Upper lobe of right lung (tissue), 1 donor: ENCODE data around the gene STRIT1. TPM values are rescaled to one million over a fixed set of nuclear protein-coding genes. Genes with fewer than 3 reads are reported as not detected.

Source experiments
- ATAC-seq: fragments of 200-7000 bp; cut with Tn5 transposase; one replicate; pipeline ENCODE4 v1.9.1; 2020; ENCODE audit warnings: mild to moderate bottlenecking, moderate library complexity
- DNase-seq: peaks from one replicate; pipeline ENCODE4 v3.0.0-alpha.2; 2020
- H3K27ac ChIP-seq: fragments of 200-600 bp; one replicate; pipeline ENCODE4 v1.8.0; 2022
- H3K27me3 ChIP-seq: fragments of 200-600 bp; one replicate; pipeline ENCODE4 v1.8.0; 2022; ENCODE audit warnings: mild to moderate bottlenecking
- H3K36me3 ChIP-seq: fragments of 200-600 bp; one replicate; pipeline ENCODE4 v1.8.0; 2022
- H3K4me1 ChIP-seq: fragments of 200-600 bp; one replicate; pipeline ENCODE4 v1.8.0; 2022
- H3K4me3 ChIP-seq: fragments of 200-600 bp; one replicate; pipeline ENCODE4 v1.8.0; 2022; ENCODE audit warnings: mild to moderate bottlenecking
- H3K9me3 ChIP-seq: fragments of 200-600 bp; one replicate; pipeline ENCODE4 v1.8.0; 2022
- CTCF ChIP-seq: fragments of 200-600 bp; IDR thresholded peaks from one replicate; pipeline ENCODE4 v1.8.0; 2022; ENCODE audit warnings: antibody characterized with exemption
- intact Hi-C: fragments of 100-400 bp; cut with DNase I; formaldehyde crosslinking; loops from one replicate; pipeline ENCODE4 v1.11.0; 2022
- total RNA-seq: library from RNA; stranded (reverse); fragmentation: NEBNext Ultra II Directional; extraction: Animal tissue kit (Norgen Biotek cat#: 25700); gene quantifications from one replicate; pipeline ENCODE4 v1.2.1, GENCODE V29; 2021
- donor health status: DM: no; HTN: yes; CAD: no; lungs with severe emphysema.

The STRIT1 gene
- total RNA-seq, 1 donor from 2014 or later, result not detected

DNA sequence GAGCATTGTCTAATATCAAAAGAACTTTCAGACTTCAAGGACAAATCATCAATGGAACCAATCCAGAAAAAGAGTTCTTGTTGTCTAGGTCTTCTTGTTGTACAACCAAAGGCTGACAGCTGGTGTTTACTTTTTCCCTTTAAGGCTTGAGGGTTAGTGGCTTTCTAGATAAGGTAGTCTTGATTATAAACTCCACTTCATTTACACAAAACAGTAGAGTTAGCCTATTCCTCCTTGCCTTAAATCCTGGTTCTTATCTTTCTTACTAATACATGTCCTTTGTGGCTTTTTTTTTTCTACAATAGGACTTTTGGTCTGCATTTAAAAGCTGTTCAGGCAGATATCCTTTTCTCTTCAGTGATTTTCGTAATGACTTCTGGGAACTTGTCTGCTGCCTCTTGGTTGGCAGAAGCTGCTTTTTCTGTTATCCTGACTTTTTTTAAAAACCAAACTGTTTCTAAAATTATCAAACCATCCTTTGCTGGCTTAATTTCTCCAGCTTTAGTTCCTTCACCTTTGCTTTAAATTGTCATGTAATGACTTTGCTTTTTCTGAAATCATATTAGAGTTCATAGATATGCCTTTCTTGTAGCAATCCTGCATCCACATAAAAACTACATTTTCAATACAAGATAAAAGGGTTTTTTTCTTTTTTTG lies 44.8 kb downstream of the STRIT1 start:
- Histone ChIP-seq H3K9me3 (no peaks in the 10 kb centered on the region), H3K4me1 (no peaks in the 10 kb centered on the region), H3K27me3 (no peaks in the 10 kb centered on the region), H3K36me3 (no peaks in the 10 kb centered on the region), H3K27ac (no peak overlapping the region), H3K4me3 (no peak overlapping the region)
- TF ChIP-seq CTCF, result no peak
- DNase-seq, result no peak
- no peak for ATAC-seq
- intact Hi-C loops, result no loop called here

DNA sequence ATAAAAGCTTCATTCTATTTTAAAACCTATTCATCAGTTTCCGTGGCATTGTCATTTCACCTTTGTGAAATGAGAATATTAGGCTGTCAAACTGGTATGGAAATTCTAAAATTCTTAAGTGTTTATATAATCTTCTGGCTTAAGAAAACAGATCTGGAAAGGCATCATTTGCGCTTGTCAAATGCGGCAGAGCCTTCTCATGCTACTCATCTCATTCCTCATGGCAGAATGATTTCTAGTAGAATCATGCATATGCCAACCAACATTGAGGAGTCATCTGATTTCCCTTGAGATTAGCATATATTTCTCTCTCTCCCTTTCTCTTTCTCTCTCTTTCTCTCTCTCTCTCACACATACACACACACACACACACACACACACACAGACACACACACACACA lies 48.8 kb downstream of the STRIT1 start:
- no peaks in the 10 kb centered on the region for H3K9me3 ChIP-seq
- no peaks in the 10 kb centered on the region for H3K4me1 ChIP-seq
- intact Hi-C loops, result no loop called here
- ATAC-seq (no peak), DNase-seq (no peak)
- H3K27ac ChIP-seq, result no peak overlapping the region
- H3K4me3 ChIP-seq, result no peak overlapping the region
- H3K27me3 ChIP-seq, result no peaks in the 10 kb centered on the region
- TF ChIP-seq CTCF, result no peak
- no peaks in the 10 kb centered on the region for H3K36me3 ChIP-seq

DNA sequence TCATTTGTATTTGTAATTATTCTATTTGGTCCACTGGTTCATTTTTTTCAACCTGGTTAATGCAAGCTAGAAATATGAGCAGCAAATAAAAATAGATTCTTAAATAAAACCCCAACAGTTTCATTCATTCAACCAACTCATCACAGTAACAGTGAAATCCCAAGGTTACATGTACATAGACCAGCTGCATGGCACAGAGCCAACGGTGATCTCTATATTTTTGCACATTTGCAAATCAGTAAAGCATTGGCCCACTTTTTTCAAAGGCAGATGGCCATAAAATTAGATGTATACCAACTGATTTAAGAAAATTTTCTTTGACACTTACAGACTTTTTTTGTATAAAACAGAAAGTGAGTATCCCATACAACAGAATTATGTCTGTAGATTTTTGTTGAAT lies 49.3 kb downstream of the STRIT1 start:
- DNase-seq (no peak), ATAC-seq (no peak)
- intact Hi-C loops, result no loop called here
- Histone ChIP-seq H3K9me3 (no peaks in the 10 kb centered on the region), H3K27ac (no peak overlapping the region), H3K27me3 (no peaks in the 10 kb centered on the region), H3K36me3 (no peaks in the 10 kb centered on the region), H3K4me1 (no peaks in the 10 kb centered on the region), H3K4me3 (no peak overlapping the region)
- TF ChIP-seq CTCF, result no peak

DNA sequence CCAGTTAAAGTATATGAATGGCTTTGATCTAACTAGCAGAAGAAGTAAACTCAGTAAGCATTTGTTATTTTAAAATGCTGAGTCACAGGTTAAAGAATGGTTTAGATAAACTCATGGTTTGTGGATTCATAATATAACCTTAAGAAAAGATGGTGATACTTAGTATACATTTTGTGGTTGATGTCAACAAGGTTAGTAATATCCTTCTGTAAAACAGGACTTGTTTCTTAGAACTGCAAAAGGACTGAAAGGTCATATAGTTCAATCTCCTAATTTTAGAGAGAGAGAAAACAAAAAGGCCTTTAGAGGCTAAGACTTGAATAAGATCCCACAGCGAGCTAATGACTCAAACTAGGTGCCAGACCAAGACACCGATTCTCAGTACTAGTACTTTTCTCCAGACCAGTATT lies 50.0 kb downstream of the STRIT1 start:
- intact Hi-C loops, result no loop called here

DNA sequence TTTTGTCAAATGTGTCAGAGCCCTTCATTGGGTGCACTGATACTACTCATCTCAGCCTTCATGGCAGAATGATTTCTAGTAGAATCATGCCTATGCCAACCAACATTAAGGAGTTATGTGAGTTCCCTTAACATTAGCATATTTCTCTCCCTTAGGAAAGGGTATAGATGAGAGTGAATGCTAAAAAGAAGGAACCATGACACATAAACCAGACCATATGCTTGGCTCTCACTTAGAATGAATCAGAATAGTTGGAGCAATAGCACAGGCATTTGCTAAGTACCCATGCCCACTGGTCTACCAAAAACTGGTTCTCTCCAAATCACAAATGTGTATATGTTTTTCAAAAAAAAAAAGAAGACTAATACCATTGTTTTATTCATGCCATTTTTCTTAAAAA lies 51.1 kb downstream of the STRIT1 start:
- TF ChIP-seq CTCF, result no peak
- Histone ChIP-seq H3K27me3 (no peaks in the 10 kb centered on the region), H3K4me1 (no peaks in the 10 kb centered on the region), H3K27ac (no peak overlapping the region), H3K36me3 (no peaks in the 10 kb centered on the region), H3K9me3 (no peaks in the 10 kb centered on the region), H3K4me3 (no peak overlapping the region)
- no peak for DNase-seq
- ATAC-seq, result no peak
- intact Hi-C loops, result no loop called here

More for the DNA sequence above, 50.0 kb downstream of the STRIT1 start:
- Histone ChIP-seq H3K27me3 (no peaks in the 10 kb centered on the region), H3K4me1 (no peaks in the 10 kb centered on the region), H3K9me3 (no peaks in the 10 kb centered on the region), H3K27ac (no peak overlapping the region), H3K36me3 (no peaks in the 10 kb centered on the region), H3K4me3 (no peak overlapping the region)
- TF ChIP-seq CTCF, result no peak
- DNase-seq (no peak), ATAC-seq (no peak)

DNA sequence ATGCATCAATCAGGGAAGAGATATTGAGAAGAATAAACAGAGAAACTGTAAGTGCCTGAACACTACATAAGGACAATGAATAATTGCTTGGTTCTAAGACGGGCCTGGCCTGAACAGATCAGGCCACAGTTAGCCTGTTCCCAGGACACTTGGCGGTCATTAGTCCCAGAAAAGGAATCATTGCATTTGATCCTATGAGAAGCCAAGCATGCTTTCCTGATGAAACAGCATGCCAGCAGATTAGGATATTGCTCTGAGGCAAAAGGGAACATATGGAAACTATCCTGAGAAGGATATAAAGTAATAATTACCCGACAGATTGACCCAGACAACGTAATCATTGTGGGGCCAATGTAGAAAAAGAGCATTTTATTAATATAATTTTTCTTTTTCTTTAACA lies 51.9 kb downstream of the STRIT1 start:
- no peak for ATAC-seq

More for the DNA sequence above, 51.9 kb downstream of the STRIT1 start:
- H3K27ac ChIP-seq, result no peak overlapping the region
- H3K36me3 ChIP-seq, result no peaks in the 10 kb centered on the region
- H3K27me3 ChIP-seq, result no peaks in the 10 kb centered on the region
- no peaks in the 10 kb centered on the region for H3K4me1 ChIP-seq
- no peak for DNase-seq
- no peaks in the 10 kb centered on the region for H3K9me3 ChIP-seq
- no peak overlapping the region for H3K4me3 ChIP-seq
- TF ChIP-seq CTCF, result no peak
- intact Hi-C loops, result no loop called here
